T follicular helper cell (primary cell): ENCODE data around the gene EXOC6B.

Experiments
- DNase-seq: peaks from one replicate; pipeline ENCODE4 v3.0.0-alpha.2; 2020; ENCODE audit warnings: low read depth

The EXOC6B gene

DNA sequence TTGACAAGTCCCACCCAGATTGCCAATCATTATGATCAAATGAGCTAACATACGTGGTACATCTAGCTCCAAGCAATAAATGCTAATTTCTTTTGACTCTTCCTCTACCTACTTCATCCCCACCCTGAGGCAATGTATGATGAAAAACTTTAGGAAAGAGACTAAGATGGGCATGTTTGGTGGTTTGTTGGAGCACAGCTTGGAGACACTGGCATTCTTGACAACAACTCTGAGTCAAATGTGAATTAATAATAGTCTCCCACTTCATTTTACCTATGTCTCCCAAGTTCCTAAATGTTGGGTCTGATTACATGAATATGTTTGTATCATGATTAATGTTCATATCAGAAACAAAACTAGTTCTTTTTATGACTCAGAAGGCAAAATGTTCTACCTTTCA lies 36.6 kb downstream of the EXOC6B start:
- no peak for DNase-seq

DNA sequence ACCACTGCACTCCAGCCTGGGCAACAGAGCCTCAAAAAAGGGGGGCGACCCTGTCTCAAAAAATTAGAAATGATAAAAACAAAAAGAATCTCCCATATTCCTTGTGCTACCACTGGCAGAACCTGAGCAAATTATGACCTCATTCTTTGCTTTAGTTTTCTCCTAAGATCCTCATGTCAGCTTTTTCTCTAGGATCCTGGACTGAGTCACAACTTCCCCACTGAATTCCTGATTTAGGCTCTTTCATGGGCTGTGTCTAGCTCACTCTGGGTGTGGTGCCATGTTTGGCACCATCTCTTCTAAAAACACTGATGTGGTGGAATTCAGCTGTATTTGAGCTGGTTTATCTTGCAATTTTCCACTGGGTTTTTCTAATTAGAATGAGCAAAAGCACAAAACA lies 37.1 kb downstream of the EXOC6B start:
- no peak for DNase-seq

DNA sequence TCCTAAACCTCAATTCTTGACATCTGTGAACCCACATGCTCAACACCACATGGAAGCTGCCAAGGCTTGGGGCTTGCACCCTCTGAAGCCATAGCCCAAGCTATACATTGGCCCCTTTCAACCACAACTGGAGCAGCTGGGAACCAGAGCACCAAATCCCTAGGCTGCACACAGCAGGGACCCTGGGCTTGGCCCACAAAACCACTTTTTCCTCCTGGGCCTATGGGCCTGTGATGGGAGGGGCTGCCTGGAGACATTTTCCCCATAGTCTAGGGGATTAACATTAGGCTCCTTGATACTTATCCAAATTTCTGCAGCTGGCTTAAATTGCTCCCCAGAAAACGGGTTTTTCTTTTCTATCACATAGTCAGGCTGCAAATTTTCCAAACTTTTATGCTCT lies 40.3 kb downstream of the EXOC6B start:
- no peak for DNase-seq

DNA sequence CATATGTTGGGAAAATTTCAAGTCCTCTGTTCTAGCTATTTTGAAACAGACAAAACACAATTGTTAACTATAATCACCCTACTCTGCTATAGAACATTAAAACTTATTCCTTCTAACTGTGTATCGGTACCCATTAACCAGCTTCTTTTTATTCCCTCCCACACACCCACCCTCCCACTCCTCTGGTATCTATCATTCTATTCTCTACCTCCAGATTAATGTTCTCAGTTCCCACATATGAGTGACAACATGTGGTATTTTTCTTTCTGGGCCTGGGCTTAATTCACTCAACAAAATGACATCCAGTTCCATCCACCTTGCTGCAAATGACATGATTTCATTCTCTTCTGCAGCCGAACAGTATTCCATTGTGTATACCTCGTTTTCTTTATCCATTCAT lies 43.3 kb downstream of the EXOC6B start:
- no peak for DNase-seq

DNA sequence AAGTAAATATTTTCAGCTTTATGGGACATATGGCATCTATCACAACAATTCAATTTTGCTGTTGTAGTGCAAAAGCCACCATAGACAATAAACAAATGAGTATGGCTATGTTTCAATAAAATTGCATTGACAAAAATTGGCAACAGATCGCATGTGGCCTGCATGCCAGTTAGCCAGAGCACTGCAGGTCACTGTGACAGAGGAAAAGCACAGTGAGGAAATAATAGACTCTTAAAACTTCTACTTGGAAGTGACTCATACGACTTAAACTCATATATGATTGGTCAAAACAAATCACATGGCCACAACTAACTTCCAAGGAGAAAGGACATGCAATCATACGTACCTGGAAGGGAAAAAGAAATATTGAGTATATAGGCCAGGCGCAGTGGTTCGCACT lies 44.4 kb downstream of the EXOC6B start:
- no peak for DNase-seq

DNA sequence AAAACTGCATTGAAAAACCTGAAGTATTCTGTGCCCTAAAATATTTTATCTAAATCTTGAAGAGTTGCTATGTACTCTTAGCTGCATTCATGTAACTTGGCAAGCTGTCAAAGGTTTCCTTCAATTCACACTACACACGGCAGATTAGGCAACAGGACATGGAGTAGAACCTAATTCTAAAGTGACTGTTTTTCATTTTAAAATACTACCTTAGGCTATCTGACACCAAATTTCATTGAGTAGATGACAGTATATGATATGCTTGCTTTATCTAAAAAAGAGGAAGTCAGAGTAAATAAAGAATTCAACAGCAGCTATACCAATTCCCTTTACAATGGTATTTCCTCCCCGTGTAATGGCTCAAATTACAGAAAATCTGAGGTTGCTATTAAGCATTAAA lies 45.4 kb downstream of the EXOC6B start:
- no peak for DNase-seq

DNA sequence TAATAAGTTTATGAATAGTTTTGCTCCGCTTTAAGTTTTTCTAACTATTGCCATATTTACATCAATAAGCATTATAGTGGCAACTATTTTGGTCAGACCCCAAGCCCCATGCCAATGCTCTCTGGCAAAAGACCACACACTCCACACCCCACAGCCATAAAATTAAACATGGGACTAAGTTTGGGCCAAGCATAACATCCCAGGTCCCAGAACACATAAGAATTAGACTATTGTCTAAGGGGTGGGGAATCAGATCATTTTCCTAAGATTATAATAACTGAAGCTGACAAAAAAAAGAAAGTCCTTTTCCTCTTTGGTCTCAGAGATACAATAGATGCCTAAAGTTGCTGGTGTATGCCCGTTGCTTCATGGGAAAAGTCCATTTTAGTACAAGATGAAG lies 46.3 kb downstream of the EXOC6B start:
- DNase-seq = no peak

DNA sequence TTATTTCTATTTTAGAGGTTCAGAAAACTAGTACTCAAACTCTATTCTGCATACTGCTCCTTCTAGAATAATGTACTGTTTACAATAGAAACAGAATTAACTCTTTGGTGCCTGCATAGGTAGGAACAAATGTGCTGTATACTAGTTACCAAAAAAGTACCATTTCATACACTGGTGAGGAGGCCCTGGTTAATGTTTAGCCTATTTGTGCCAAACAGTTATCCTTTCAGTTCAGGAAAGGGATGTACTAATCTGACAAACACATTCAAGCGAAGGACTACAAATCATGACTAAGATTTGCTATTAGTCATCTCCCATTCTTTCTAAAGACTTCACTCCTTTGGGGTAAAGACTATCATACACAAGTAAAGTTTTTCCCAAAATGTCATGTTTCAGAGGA lies 47.4 kb downstream of the EXOC6B start:
- no peak for DNase-seq

DNA sequence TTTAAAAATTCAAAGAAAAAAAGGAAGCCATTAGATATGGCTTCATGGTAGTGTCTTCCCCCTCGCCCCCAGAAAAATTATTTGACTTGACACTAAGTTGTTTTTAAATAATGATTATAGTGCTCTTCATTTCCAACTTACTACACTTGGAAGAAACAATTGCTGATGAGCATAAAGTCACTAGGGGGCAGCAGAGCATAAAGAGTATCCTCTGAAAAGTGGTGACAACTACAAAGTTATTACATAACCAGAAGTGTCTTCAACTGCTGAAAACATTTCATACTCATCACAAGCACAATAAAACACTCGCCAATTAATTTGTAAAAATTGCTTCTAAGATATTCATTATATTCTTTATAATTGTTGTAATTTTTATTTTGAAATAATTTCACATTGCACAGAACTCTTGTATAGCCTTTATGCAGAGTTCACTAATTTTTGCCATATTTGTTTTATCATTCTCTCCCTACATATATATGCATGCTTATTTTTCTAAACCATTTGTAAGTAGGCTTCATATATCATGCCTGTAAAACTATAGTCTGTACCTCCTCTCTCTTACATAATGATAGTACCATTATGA lies 54.9 kb downstream of the EXOC6B start:
- DNase-seq = peak; percentile 43

DNA sequence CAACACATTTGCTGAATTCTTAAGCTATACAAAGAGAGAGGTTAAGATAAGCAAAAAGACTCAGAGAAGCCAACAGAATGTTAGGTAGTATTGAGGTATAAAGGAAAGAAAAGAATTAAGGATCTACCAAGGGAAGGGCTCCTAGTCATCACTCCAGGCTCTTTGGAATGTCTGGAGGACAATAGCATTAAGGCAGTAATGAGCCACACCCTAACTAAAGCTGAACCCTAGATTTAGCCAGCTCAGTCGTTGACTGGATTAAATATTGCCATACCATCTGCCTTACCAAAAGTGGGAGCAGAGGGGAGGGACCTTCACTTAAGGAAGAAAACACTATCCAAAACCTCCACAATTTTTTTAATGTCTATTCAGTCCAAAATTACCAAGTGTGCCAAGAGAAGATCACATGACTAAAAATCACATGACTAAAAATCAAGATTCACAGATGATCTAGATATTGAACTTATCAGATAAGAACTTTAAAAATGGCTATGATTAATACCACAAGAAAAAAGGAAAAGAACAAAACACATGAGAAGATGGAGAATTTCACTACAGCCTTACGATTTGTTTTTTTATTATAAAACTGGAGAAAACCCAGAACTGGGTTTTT lies 59.7 kb downstream of the EXOC6B start:
- no peak for DNase-seq

DNA sequence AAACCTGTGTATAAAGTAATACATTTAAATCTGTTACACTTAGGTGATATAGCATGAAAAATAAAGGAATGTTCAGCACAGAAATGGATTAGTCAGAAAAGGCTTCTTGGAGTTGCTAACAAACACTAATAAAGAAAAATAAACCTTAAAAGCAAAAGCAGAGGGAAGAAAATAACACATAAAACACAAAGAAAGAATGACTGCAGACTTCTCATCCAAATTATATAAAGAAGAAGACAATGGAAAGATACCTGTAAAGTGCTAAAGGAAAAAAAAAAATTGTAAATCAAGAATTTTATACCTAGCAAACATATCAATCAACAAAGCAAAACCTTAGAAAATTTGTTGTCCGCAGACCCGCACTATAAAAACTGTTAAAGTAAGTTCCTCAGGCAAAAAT lies 63.6 kb downstream of the EXOC6B start:
- no peak for DNase-seq

DNA sequence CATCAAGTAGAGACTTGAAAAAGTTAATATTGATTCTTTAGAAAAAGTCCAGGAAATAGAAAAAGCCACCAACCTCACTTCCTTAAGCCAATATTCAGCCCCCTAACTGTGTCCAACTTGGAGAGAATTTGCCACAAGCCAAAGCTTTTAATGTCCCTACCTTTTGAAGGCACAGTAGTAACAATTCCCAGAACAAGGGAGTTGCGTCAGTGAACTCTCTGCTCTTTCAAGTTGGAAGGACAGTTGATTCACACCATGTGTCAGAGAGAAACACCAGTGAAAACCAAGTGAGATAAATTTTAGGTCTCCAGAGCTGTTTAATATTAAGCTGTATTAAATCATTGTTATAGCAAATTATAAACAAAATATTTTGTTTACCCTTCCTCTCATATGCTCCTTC lies 66.1 kb downstream of the EXOC6B start:
- DNase-seq = no peak

DNA sequence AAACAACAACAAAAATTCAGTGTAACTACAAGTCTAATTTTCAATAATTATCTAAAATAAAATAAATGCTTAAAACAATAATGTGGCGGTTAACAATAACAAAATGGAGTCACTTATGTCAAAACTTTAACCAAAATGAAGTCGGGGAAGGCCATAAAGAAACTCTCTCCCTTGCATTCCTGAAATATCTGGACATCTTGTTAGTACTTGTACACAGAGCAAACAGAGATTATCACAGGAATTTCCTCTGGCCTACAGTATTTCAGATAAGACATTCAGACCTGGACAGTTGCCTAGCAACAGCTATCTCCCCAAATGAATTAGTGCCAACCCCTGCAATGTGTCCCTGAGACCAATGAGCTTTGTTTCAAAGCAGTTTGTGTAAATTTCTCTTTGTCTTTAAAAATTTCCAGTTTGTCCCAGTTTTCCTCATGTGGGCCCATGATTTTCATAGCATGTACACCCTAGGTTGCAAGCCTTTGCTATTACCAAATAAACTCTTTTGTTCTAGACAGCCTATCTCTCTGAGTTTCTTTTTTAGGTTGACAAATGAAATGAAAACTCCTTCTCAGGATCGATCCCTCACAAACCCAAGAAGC lies 68.6 kb downstream of the EXOC6B start:
- DNase-seq = no peak

DNA sequence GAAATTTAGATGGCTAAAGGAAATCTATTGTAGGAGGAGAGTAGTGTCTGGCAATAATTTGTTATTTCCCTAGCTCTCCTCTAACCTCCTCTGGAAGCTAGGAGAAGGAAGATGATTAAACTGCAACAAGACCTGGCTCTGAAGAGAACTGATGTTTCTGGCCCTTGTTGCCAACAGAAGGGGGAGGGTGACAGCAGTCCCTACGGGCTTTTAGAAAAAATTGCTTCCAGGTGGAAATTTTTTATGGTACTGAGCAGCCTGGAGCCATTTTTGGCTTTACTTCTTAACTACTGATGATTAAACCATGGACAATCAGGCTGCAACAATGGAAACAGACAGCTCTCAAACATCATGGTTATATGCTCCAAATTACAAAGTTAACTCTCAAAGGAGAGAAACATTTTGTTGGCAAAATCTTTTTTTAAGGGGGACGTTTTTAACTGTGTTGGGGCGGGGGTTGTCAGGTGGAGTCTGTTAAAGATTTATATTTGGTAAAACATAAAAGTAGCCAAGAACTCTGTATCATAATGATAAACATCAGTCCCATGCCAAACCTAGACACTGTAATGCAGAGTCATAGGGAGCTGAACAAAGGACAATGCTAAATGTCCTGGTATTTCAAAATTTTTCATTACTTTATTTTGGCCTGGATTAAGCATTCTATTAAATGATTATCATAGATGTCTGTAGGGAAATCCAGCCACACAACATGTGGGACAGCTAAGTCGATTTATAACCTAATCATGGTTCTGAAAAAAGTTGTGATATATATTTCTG lies 70.0 kb downstream of the EXOC6B start:
- no peak for DNase-seq

DNA sequence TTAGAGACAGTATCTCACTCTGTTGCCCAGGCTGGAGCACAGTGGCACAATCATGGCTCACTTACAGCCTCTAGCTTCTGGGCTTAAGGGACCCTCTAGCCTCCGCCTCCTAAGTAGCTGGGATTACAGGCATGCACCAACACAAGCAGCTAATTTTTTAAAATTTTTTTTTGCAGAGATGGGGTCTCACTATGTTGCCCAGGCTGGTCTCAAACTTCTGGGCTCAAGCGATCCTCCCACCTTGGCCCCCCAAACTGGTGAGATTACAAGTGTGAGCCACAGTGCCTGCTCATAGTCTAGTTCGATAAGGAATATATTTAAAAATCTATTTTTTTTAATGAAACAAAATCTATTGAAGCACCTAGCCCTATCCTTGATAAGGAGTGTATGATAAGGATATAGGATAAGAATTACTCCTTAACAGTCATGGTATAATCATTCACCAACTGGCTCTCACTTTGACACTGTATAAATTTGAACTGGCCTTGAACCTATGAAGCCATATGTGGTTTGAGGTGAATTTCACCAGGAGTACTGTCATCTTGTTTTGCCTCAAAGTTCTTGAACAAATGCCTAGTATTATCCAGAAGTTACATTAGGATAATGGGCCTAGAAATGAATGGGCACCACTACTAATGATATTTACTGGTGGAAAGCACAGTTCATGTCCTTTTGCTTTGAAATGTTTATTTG lies 71.1 kb downstream of the EXOC6B start:
- no peak for DNase-seq

DNA sequence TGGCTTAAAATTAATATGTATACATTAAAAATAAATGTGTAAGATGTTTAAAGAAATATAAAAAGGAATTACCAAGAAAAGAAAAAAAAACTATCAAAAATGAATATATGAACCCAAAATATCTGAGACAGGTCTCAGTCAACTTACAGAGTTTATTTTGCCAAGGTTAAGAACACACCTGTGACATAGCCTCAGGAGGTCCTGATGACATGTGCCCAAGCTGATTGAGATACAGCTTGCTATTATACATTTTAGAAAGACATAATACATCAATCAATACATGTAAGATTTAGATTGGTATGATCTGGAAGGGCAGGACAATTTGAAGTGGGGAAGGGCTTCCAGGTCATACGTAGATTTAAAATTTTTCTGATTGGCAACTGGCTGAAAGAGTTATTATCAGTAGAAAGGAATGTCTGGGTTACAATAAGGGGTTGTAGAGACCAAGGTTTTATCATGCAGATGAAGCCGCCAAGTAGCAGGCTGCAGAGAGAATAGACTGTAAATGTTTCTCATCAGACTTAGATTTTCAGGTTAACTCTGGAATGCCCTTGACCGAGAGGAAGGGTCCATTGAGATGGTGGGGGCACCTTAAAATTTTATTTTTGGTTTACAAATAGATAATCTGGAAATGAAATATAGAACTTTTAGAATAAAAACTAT lies 74.7 kb downstream of the EXOC6B start:
- no peak for DNase-seq

DNA sequence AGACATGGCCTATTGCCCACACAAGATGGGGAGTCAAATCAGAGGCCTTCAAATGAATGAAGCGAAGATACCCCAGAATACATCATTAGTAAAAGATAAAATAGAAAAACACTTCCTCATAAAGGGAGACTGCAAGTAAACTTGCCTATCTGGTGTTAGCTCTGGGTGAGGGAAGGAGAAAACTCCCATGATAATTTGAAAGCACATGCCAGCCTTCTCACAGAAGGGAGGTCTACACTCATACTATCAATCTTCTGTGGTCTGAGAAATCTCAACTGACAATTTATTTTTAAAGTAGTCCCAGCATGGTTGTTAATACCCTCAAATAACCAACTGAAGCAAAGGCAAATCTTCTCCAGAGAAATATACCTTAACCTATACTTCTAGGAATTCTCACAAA lies 75.4 kb downstream of the EXOC6B start:
- no peak for DNase-seq

DNA sequence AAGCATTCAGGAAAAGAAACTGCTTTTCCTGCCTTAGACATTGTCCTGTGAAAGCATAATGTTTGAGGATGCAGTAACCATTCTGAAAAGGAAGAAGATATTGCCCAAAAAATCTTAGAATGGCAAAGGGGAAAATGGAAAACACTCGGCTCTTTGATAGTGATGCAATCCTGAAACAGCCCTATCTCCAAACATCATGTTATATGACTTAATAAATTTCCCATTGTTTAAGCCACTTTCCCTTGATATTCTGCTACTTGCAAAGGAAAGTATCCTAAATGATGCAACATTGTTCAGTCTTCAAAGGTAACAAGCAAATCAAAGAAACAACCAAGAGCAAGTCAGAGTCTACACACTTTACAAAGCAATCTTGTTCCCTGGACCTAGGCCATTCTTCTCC lies 78.5 kb downstream of the EXOC6B start:
- DNase-seq = no peak

DNA sequence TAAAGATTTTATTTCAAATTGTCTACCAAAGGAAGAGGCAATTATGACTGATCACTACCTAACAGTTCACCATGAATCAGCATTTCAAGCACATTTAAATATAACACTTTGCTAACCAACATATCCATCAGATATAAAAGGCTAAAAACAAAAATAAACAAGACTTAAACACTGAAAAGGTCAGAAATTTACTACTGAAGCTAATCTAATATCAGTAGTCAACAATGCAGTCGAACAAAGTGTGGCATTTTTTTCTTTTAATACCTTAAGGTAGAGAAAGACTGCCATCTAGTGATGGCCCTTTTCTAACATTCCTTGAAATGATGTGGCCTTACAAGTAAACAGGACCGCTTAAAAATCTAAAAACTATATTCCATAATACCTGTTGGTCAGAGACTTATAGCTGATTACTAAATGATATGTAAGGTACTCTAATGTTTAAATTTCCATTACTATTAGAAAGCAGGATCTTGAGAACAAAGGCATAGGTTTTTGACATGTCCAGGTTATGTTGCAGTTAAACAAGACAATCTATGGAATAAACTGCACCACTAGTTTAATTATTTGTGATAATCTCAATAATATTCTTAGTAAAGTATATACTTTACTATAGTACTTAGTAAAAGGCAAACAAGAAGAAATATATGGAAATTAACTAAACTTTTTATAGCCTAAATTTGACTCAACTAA lies 80.0 kb downstream of the EXOC6B start:
- DNase-seq = no peak

DNA sequence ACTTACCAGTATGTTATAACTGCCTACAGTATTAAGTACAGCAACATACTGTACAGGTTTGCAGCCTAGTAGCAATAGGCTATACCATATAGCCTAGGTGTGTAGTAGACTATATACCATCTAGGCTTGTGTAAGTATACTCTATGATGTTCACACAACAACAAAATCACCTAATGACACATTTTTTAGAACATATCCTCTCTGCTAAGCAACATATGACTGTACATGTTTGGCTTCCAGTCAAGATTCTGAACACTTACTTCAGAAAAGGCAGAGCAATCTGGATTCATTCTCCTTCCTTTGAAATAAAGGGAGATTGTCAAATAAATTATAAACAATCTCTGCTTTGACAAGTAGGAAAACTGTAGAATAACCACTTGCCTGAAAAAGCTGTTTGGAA lies 81.8 kb downstream of the EXOC6B start:
- DNase-seq = no peak

DNA sequence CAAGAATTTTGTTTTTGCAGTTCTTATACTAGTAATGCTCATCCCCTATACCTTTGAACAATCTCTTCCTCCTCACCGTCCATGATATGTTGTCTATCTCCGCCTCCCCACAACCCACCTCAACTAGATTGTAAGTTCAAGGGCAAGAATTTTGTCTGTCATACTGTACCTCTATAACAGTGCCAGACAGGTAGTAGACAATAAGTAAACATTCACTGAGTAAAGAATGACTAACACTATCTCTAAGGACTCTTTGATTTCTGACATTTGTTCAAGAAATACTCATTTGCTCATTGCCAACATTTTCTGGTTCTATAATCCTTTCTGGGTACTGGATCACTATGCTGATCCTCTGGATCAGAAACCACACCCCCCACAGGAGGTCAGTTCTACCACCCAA lies 82.4 kb downstream of the EXOC6B start:
- DNase-seq = no peak
